Adrenal gland (tissue), 12 donors: ENCODE results near the gene PRMT7. TPM values are rescaled to one million over a fixed set of nuclear protein-coding genes. Genes with fewer than 3 reads are reported as not detected.
A peak's percentile ranks its signal among the peaks of the same experiment; 100 is the strongest.

Experiments
- DNase-seq, 7 donors: peaks; one replicate each; pipeline ENCODE4 v3.0.0-alpha.2; 2019 to 2020
- H3K27ac ChIP-seq, 5 donors: fragments of 200-600 bp; sonication (generic) in 4 of 5; 1 replicate in 3 of 5; 2 replicates in 2 of 5; pipeline versions ENCODE4 v1.5.1 to v1.8.0; 2016 to 2020; ENCODE audit warnings: mild to moderate bottlenecking in 1 of 5
- H3K27me3 ChIP-seq: fragments of 200-600 bp; 2 replicates; pipeline ENCODE4 v1.8.0; 2021
- H3K36me3 ChIP-seq, 2 donors: fragments of 200-600 bp; replicated peaks in 1 of 2; 1 replicate in 1 of 2; 2 replicates in 1 of 2; pipeline versions ENCODE4 v1.5.1 to v1.8.0; 2018 to 2022
- H3K4me1 ChIP-seq, 2 donors: fragments of 200-600 bp; replicated peaks in 1 of 2; 1 replicate in 1 of 2; 2 replicates in 1 of 2; pipeline versions ENCODE4 v1.5.1 to v1.8.0; 2018 to 2021
- H3K4me3 ChIP-seq, 4 donors: fragments of 200-600 bp; sonication (generic) in 3 of 4; one replicate each; pipeline ENCODE4 v1.5.1; 2016 to 2018
- H3K9me3 ChIP-seq, 3 donors: fragments of 200-600 bp; sonication (generic) in 1 of 3; replicated peaks in 1 of 3; 1 replicate in 2 of 3; 2 replicates in 1 of 3; pipeline versions ENCODE4 v1.5.1 to v1.8.0; 2016 to 2021
- POLR2A ChIP-seq, 2 donors: fragments of 450-650 bp; IDR thresholded peaks; one replicate each; pipeline ENCODE4 v1.6.1; 2017; ENCODE audit warnings: antibody characterized with exemption in 2 of 2, mild to moderate bottlenecking in 2 of 2, moderate library complexity in 1 of 2
- WGBS, 4 donors: extraction: QIAGEN DNeasy Blood & Tissue Kit in 2 of 4; methylation state at CpG; one replicate each; pipeline versions ENCODE4 v1.1.5 to v1.1.7; 2013 to 2017; 5-methylcytosine and 5-hydroxymethylcytosine counted together
- intact Hi-C, 2 donors: fragments of 100-400 bp; cut with DNase I; formaldehyde crosslinking; loops; one replicate each; pipeline versions ENCODE4 v1.14.1 to v1.15.0; 2022 to 2023
- polyA plus RNA-seq, 3 donors: library from polyadenylated mRNA; stranded (reverse); fragments of 200-250 nt in 2 of 3; fragments of 350-450 nt in 1 of 3; fragmentation: Illumina TruSeq in 1 of 3; extraction: RNeasy Lipid Tissue Mini Kit (QIAGEN cat#74804) in 1 of 3; gene quantifications; one replicate each; pipeline ENCODE4 v1.2.3, GENCODE V29; 2013 to 2014
- small RNA-seq, 2 donors: library from RNA; depleted of rRNA; stranded (forward); fragments of <200 nt; gene quantifications; one replicate each; pipeline ENCODE3, GENCODE V24; 2016
- total RNA-seq, 9 donors: library from RNA; depleted of rRNA in 4 of 9; stranded (reverse); fragments of >200 nt in 4 of 9; fragments of 120-200 nt in 1 of 9; fragmentation: NEBNext Ultra II Directional in 1 of 9; extraction: Animal tissue kit (Norgen Biotek cat#: 25700) in 1 of 9; gene quantifications; one replicate each; pipeline versions ENCODE4 v1.1.0 to v1.2.4, GENCODE V29; 2013 to 2023
- TF ChIP-seq, protein P1 (sequence below), 6 experiments: fragments of 450-650 bp in 4 of 6; fragments of 200-600 bp in 2 of 6; sonication (generic) in 1 of 6; IDR thresholded peaks; 1 replicate in 5 of 6; 2 replicates in 1 of 6; pipeline versions ENCODE4 v1.5.1 to v1.8.0; 2016 to 2021; ENCODE audit warnings: antibody characterized with exemption in 6 of 6, mild to moderate bottlenecking in 2 of 6, moderate library complexity in 1 of 6
- donor health status: healthy with polysubstance abuse.
- donor health status: Bipolar disorder and iron deficiency.
- donor health status: DM: yes; HTN: yes; CAD: no.
- donor health status: DM: no; HTN: no; CAD: no.
- donor health status: DM: no; HTN: no; CAD: no.
- donor health status: DM: yes; HTN: yes; CAD: no.

PRMT7 gene
- total and polyA plus RNA-seq, 12 donors = 30.0 to 141 (median 42.7) TPM

DNA sequence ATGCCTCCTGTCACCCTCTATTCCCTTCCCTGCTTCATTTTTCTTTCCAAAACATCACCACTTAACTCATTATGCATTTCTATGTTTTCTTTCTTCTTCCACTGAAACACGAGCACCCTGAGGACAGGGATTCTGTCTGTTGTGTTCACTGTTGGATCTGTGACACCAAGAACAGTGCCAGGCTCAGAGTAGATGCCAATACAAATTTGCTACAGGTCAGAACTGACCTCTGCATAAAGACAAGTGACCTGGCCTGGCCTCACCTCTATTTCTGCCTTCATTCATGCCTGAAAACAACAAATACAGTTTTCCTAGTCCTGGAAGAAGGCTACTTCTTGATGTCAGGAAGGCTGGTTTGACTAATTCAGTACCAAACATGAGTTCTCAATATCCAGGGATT, 92.4 kb downstream of the PRMT7 start:
- TF ChIP-seq, protein P1, sequence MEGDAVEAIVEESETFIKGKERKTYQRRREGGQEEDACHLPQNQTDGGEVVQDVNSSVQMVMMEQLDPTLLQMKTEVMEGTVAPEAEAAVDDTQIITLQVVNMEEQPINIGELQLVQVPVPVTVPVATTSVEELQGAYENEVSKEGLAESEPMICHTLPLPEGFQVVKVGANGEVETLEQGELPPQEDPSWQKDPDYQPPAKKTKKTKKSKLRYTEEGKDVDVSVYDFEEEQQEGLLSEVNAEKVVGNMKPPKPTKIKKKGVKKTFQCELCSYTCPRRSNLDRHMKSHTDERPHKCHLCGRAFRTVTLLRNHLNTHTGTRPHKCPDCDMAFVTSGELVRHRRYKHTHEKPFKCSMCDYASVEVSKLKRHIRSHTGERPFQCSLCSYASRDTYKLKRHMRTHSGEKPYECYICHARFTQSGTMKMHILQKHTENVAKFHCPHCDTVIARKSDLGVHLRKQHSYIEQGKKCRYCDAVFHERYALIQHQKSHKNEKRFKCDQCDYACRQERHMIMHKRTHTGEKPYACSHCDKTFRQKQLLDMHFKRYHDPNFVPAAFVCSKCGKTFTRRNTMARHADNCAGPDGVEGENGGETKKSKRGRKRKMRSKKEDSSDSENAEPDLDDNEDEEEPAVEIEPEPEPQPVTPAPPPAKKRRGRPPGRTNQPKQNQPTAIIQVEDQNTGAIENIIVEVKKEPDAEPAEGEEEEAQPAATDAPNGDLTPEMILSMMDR (IDR thresholded peaks at IDR 0.05) = no peak
- no peak for TF ChIP-seq POLR2A (IDR thresholded peaks at IDR 0.05)
- Histone ChIP-seq H3K27ac (no peak overlapping the region), H3K27me3 (no peaks in the 10 kb centered on the region), H3K4me3 (no peak overlapping the region), H3K9me3 (no peaks in the 10 kb centered on the region), H3K36me3 (no peaks in the 10 kb centered on the region), H3K4me1 (peaks cover 0 to 15% of the 10 kb centered on the region in 2 donors)
- no peak for DNase-seq
- WGBS, 4 donors = 77 to 90% (median 85%) methylated on average over 1 of the region's 1 CpG
- intact Hi-C loops = no loop called here

GRCh38 chr16:68403704-68404103, 92.9 kb downstream of the PRMT7 start:
- no peaks in the 10 kb centered on the region for H3K9me3 ChIP-seq
- no peaks in the 10 kb centered on the region for H3K27me3 ChIP-seq
- no peak overlapping the region for H3K4me3 ChIP-seq
- DNase-seq = no peak
- H3K27ac ChIP-seq = no peak overlapping the region
- peaks cover 0 to 20% of the 10 kb centered on the region in 2 donors for H3K4me1 ChIP-seq
- whole genome bisulfite sequencing, 4 donors = 89 to 97% (median 96%) methylated on average over 3 of the region's 3 CpGs
- H3K36me3 ChIP-seq = no peaks in the 10 kb centered on the region
- intact Hi-C loops = no loop called here
- no peak for TF ChIP-seq POLR2A (IDR thresholded peaks at IDR 0.05)
- TF ChIP-seq, protein P1 (IDR thresholded peaks at IDR 0.05) = no peak

- intact Hi-C loops = no loop called here
- DNase-seq = peak in 1 of 7 donors; percentile 30
Observed at GRCh38 chr16:68404736-68405345, 94.0 kb downstream of the PRMT7 start.

DNA sequence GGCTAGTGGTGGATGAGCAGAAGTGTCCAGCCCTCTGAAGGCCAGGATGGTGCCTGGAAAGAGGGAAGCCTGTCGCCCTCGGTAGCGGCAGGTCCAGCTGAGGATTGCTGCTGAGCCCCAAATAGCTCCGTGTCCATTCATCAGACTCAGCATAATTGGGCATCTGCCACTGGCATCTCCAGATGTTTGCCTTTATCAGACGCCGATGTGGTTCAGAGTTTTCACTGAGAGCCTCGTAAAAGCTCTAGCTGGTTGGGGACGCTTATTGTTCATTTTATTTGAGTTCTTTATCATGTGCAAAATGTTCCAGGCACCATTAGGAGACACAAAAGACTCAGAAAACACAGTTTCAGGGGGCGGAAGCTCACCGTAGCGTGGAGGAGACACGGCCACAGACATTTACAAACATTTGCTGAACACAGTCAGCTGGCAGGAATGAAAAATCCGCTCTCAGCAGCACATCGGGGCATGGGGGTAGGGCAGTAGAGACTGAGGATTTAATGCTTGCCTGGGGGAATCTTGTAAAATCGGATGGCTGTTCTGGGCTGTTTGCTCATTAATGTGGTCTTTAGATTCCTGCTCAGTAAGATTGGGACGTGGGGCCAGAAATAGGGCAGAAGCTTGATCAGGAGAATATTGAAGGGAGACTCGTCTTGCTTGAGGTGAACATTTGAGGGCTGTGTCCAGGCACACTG, 95.8 kb downstream of the PRMT7 start:
- Histone ChIP-seq H3K9me3 (no peaks in the 10 kb centered on the region), H3K4me3 (no peak overlapping the region), H3K4me1 (peaks cover 0 to 21% of the 10 kb centered on the region in 2 donors), H3K27me3 (no peaks in the 10 kb centered on the region), H3K27ac (no peak overlapping the region), H3K36me3 (no peaks in the 10 kb centered on the region)
- DNase-seq = no peak
- WGBS, 4 donors = 69 to 81% (median 72%) methylated on average over 17 of the region's 17 CpGs
- no peak for TF ChIP-seq POLR2A (IDR thresholded peaks at IDR 0.05)
- TF ChIP-seq, protein P1 (IDR thresholded peaks at IDR 0.05) = no peak
- intact Hi-C loops = no loop called here

More at GRCh38 chr16:68404736-68405345, 94.0 kb downstream of the PRMT7 start:
- Histone ChIP-seq H3K4me1 (peaks cover 0 to 21% of the 10 kb centered on the region in 2 donors), H3K36me3 (no peaks in the 10 kb centered on the region), H3K27me3 (no peaks in the 10 kb centered on the region), H3K4me3 (no peak overlapping the region), H3K9me3 (no peaks in the 10 kb centered on the region), H3K27ac (no peak overlapping the region)
- 63 to 78% (median 65%) methylated on average over 8 of the region's 8 CpGs for WGBS, 4 donors
- TF ChIP-seq POLR2A (IDR thresholded peaks at IDR 0.05) = no peak
- TF ChIP-seq, protein P1 (IDR thresholded peaks at IDR 0.05) = no peak

Small RNA genes lying within 50 kb of the gene (small RNA-seq; reads per million reads assigned to genes)
- 0 reads per million in 2 donors for gene RNU4-30P
- gene RNU6-1262P = 0 reads per million in 2 donors

Other genes with a start within 250 kb of the PRMT7 start
- 10 to 100 TPM; 26.6 to 81.2 (median 36.2) TPM for gene NFATC3, start 225.6 kb upstream of the PRMT7 start, total RNA-seq
- gene NFATC3, start 225.6 kb upstream of the PRMT7 start, polyA plus RNA-seq = 10 to 100 TPM in 2 of 3 donors, 1 to 10 TPM in 1; 6.6 to 20.3 (median 11.6) TPM
- gene ESRP2, start 74.9 kb upstream of the PRMT7 start, total RNA-seq = 1 to 10 TPM in 3 of 9 donors, under 1 TPM in 6; 0.13 to 2.2 (median 0.50) TPM
- gene ESRP2, start 74.9 kb upstream of the PRMT7 start, polyA plus RNA-seq = under 1 TPM; 0.31 to 0.97 (median 0.37) TPM
- 10 to 100 TPM; 10.4 to 37.1 (median 27.2) TPM for gene PLA2G15, start 65.6 kb upstream of the PRMT7 start, total RNA-seq
- 10 to 100 TPM in 2 of 3 donors, 1 to 10 TPM in 1; 6.0 to 18.2 (median 13.6) TPM for gene PLA2G15, start 65.6 kb upstream of the PRMT7 start, polyA plus RNA-seq
- gene SLC7A6, start 46.5 kb upstream of the PRMT7 start, total RNA-seq = 10 to 100 TPM in 8 of 9 donors, 1 to 10 TPM in 1; 2.0 to 54.7 (median 22.5) TPM
- 10 to 100 TPM; 14.8 to 22.2 (median 19.6) TPM for gene SLC7A6, start 46.5 kb upstream of the PRMT7 start, polyA plus RNA-seq
- 10 to 100 TPM in 8 of 9 donors, 1 to 10 TPM in 1; 9.4 to 18.6 (median 13.8) TPM for gene SLC7A6OS, start 73 bp upstream of the PRMT7 start, total RNA-seq
- 10 to 100 TPM in 1 of 3 donors, 1 to 10 TPM in 2; 5.7 to 14.6 (median 8.4) TPM for gene SLC7A6OS, start 73 bp upstream of the PRMT7 start, polyA plus RNA-seq
- 1 to 10 TPM in 3 of 9 donors, under 1 TPM in 4, not detected in 2; 0.32 to 7.8 (median 0.99) TPM for gene SMPD3, start 137.5 kb downstream of the PRMT7 start, total RNA-seq
- 1 to 10 TPM; 1.1 to 7.7 (median 1.3) TPM for gene SMPD3, start 137.5 kb downstream of the PRMT7 start, polyA plus RNA-seq
- gene ZFP90, start 228.3 kb downstream of the PRMT7 start, total RNA-seq = 10 to 100 TPM; 11.4 to 28.6 (median 21.1) TPM
- 10 to 100 TPM in 2 of 3 donors, 1 to 10 TPM in 1; 7.1 to 14.7 (median 12.4) TPM for gene ZFP90, start 228.3 kb downstream of the PRMT7 start, polyA plus RNA-seq